Measurements from ENCODE around the gene ZNF837. TPM values are rescaled to one million over a fixed set of nuclear protein-coding genes. Genes with fewer than 3 reads are reported as not detected.

Gene ZNF837
- total RNA-seq, 1 experiment from 2014 or later: 5.0 TPM

DNA sequence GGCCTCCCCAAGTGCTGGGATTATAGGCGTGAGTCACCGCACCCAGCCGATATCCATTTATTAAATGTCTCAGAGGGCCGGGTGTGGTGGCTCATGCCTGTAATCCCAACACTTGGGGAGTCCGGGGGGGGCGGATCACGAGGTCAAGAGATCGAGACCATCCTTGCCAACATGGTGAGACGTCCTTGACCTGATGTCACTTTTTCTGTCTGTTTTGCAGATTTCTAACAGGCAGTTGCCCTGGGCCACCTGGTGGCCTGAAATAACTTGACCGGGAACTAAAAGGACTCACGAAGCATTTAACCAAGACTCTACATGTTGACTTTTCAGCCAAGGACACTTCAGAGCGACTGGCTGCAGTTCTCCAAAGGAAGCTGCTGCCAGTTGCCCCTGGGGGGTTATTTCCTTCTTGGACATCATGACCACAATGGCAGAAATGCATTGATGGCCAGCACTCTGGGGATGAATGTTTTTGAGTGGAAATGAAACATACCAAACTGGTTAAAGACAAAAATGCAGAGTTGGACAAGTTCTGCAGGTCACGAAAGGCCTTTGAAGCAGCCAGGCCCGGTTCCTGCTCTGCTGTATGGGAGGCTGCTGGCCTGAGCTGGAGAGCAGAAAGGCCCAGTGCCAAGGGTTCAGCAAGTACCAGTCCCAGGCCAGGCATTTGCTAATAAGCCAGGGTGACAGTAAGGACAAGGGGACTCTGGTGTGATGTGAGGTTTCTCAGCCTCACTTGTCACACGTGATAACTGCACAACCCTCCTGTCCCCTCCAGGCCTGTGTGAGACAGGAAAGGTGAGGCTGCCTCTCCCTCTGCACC is 8.3 kb downstream of the ZNF837 start:
- DNase-seq (ENCODE audit: low read depth): no peak

DNA sequence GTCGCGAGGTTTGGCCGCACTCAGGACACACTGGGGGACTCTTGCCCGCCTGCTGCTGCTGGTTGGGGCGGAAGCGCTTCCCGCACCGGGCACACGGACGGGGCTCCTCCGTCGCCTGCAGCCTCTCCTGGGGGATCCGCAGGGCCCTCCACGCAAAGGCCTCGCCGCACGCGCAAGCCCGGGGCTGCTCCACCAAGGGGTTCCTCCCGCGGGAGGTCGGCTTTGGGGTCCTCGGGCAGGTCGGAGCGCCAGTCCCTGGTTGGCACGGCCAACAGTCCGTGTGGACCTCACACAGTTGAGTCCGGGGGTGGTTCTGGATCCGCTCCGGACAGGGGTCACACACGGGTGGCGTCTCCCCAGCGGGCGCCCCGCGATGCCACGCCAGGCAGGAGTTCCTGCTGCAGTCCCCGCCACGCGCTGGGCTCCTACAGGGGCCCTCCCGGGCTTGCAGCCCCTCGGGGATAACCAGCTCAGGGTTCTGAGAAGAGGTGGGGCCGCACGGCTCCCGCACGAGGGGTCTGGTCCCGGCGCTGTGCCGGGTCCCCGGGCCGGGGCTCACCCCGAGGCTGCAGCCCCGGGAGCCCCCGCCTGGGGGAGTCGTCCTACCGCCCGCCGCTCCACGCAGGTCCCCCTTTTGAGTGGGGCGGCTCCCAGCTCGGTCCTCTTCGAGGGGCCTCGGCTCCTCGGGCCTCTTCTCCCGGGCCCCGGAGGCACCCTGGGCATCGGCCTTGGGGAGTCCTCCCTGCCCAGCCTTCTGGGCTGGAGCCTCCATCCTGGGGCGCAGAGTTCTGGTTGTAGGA is 12.1 kb downstream of the ZNF837 start:
- no peak for DNase-seq (ENCODE audit: low read depth)

- DNase-seq (ENCODE audit: low read depth): no peak
Observed at GRCh38 chr19:58367698-58368454, 13.0 kb downstream of the ZNF837 start.

DNA sequence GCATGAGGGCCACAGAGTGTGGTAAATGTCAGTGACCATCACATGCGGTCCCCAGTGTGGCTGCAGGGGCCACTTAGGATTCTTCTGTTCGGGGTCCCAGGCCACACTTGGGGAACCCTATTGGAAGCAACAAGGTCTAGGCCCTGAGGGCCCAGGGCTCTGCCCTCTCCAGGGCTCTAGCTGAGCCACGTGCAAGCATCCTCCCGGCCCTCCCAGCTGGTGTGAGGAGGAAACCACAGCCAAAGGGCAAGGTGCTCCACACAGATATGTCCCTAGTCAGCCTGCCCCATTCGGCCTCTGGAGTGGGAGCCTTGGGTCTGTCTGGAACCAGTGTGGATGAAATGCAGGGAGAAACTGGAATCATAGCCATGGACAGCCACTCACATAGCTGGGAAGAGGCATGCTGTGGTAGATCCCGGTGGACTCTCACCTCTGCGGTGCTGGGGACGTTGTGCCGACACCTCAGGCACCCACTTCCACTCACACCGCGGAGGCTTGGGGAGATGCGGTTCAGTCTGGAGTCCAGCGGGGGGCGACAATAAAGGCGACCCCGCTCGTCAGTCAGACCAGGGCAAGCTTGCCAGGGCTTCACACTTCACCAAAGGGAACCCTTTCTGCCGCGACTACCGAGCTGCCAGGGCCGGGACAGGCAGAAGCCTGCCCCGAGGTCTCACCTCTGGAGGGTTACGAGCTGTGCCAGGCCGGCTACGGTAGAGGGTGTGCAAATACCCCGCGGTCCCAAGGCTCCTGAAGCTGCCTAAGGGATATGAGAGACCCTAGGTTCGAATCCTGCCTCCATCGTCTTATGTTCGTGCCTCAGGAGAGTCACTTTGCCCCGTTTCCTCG is 14.0 kb downstream of the ZNF837 start:
- DNase-seq (ENCODE audit: low read depth): no peak

- DNase-seq (ENCODE audit: low read depth): no peak
Observed at GRCh38 chr19:58364146-58364545, 16.7 kb downstream of the ZNF837 start.

DNA sequence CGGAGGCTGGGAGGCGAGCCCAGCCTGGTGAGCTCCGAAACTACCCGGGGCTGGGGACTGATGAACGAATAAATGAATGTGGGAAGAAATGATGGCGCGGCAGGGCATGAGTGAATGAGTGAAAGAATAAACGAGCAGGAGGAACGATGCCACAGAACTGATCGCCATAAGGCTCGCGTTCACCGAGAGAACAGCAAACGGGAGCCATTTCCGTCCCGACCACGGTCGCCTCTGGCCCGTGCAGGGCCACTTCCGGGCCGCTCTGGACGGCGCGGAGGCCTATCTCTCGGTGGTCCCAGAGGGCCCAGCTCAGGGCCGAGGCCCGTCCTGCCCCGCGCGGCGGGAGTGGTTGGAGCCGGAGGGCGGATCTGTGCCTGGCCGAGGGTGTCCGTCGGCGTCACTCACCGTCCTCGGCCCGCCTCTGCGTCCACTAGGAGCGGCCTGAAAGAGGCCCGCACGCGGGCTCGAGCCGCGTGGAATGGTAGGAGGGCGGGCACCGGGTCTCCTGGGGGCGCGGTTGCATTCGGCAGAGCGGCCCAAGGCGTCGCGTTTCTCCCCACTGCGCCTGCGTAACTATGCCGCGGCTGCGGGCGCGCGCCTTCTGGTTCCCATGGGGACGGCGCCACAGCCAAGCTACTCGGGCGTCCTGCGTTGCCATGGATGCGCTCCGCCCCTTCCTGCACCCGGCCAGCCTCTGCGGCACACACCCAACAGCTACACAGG is 18.4 kb downstream of the ZNF837 start, which contains the start of gene ZNF497:
Gene ZNF497 (minus strand): TSS at position 480 of the 723 bp plus-strand sequence. CDS start 5,116 bp downstream, outside the sequence.
- DNase-seq (ENCODE audit: low read depth): peak; percentile 99

GRCh38 chr19:58361900-58362271 is 18.9 kb downstream of the ZNF837 start:
- DNase-seq (ENCODE audit: low read depth): peak; percentile 67

DNA sequence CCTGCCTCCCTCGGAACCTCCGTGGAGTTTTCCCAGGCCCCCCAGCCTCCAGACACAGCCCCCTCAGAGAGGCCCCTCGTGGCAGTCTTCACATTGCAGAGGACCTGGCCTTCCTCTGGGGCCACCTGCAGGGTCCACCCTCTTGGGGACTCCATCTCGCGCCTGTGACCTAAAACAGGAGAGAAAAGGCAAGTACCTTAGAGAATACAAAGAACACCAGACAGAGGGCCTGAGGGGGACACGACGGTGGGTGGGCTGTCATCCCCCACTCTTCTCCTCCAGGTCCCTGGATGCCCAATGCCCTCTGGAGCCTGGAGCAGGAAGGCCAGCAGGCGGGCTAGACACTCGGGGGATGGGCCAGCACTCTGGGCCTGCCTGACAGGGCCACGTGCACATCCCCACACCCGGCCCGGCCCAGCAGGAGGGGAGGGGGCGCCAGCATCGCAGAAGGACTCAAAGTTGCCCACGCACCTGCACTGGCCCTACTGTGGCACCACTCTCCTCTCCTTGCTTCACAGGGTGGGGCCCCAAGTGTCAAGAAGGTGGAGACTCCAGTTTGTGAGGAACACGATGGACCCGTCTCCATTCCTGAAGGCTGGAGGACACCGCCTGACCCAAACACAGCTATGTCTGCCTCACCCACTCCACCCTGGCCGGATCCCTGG is 23.2 kb downstream of the ZNF837 start:
- no peak for DNase-seq (ENCODE audit: low read depth)

DNA sequence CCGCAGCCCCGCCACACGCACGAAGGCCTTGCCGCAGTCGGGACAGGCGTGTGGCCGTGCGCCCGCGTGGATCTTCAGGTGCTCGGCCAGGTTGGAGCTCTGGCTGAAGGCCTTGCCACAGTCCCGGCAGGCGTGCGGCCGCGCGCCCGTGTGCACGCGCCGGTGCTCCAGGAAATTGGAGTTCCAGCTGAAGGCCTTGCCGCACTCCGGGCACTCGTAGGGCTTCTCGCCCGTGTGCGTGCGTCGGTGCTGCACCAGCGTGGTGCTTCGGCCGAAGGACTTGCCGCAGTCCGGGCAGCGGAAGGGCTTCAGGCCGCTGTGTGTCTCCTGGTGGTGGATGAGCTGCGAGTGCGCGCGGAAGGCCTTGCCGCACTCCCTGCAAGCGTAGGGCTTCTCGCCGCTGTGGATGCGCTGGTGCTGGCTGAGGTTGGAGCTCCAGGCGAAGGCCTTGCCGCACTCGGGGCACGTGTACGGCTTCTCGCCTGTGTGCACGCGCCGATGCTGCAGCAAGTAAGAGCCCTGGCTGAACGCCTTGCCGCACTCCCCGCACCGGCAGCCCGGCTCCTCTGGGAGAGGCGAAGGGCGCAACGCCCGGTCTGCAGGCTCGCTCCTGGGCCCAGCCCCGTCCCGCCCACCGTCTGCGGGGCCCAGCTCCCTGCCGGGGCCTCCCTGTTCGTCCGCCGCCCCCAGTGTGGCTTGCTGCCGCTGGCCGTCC is 23.9 kb downstream of the ZNF837 start:
- DNase-seq (ENCODE audit: low read depth): no peak

DNA sequence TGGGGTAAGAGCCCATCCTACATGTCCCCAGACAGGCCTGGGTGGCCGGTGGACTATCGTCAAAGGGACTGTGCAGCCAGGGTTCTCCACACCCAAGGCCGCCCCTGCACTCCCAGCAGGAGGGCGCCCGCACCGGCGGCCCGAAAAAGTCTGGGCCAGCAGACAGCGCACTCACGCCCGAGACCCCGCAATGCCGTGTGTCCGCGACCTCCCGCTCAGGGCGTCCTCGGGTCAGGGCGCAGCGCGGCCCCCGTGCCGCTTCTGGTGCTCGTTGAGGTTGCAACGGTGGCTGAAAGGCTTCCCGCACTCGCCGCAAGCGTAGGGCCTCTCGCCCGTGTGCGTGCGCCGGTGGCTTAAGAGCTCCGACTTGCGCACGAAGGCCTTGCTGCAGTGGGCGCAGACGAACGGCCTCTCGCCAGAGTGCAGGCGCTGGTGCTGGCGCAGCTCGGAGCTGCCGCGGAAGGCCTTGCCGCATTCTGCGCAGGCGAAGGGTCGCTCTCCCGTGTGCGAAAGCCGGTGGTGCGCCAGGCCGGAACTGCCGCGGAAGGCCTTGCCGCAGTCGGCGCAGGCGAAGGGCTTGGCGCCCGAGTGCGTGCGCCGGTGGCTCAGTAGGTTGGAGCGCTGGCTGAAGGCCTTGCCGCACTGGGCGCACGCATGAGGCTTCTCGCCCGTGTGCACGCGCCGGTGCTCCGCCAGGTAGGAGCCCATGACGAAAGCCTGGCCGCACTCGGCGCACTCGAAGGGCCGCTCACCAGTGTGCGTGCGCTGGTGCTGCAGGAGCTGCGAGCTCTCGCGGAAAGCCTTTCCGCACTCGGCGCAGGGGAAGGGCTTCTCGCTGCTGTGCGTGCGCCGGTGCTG is 24.7 kb downstream of the ZNF837 start:
- no peak for DNase-seq (ENCODE audit: low read depth)

DNA sequence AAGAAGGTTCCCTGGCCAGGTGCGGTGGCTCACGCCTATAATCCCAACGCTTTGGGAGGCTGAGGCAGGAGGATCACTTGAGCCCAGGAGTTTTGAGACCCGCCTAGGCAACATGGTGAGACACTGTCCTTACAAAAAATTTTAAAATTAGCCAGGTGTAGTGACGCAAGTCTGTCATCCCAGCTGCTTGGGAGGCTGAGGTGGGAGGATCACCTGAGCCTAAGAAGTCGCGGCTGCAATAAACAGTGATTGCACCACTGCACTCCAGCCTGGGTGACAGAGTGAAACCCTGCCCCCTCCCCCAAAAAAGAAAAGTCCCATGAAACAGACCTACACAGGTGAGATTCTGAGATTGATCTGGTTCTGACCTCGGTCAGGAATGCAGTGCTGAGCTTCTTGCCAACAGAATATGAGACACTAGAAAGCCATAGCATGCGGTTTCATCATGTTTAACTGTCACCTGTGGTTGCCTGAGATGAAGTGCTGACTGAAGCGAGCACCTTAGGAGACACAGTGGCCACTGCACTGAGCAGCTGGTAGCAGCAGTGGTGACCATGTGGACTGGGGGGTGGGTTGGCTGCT is 25.5 kb downstream of the ZNF837 start:
- DNase-seq (ENCODE audit: low read depth): no peak

GRCh38 chr19:58354478-58355030 is 26.3 kb downstream of the ZNF837 start:
- no peak for DNase-seq (ENCODE audit: low read depth)

- no peak for DNase-seq (ENCODE audit: low read depth)
Observed at GRCh38 chr19:58353717-58354477, 26.9 kb downstream of the ZNF837 start.

DNA sequence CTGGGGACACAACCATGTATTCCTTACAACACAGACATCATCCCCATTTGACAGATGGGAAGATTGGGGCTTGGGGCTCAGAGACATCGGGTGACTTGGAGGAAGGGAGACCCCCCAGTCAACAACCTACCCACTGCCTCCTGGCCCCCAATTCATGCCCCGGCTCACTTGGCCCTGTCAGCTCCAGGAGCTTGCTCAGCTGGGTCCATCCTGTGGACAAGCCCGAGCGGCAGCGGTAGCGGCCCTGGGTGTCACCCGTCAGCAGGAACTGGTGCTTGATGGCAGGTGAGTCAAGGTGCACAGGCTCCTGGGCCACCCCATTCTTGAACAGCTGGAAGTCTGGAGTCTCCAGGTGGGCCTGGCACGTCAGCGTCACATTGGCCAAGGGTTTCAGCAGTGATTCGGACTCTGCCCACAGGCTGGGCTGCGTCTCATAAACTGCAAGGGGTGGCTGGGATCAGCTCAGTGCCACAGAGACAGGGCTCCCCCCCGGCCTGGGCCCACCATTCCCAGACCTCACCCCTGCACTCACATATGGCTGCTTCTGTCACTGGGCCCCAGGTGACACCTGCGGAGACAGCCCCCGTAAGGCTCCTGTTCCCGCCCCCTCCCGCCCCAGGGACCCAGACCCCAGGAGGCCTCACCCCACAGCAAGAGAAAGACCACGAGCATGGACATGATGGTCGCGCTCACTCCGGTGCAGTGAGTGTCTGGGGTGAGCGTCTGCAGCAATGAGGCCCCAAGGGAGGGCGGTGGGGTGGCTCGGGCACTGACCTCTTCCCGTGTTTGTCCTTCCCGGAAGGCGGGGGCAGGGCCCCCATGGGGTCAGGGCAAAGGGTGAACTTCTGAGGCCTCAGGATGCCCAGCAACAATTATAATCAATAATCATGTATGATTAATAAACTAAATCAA is 27.8 kb downstream of the ZNF837 start, which contains the start of gene A1BG:
Gene A1BG (minus strand): TSS at position 733 of the 912 bp plus-strand sequence. CDS start 55 bp downstream, at position 678.
- DNase-seq (ENCODE audit: low read depth): no peak

DNA sequence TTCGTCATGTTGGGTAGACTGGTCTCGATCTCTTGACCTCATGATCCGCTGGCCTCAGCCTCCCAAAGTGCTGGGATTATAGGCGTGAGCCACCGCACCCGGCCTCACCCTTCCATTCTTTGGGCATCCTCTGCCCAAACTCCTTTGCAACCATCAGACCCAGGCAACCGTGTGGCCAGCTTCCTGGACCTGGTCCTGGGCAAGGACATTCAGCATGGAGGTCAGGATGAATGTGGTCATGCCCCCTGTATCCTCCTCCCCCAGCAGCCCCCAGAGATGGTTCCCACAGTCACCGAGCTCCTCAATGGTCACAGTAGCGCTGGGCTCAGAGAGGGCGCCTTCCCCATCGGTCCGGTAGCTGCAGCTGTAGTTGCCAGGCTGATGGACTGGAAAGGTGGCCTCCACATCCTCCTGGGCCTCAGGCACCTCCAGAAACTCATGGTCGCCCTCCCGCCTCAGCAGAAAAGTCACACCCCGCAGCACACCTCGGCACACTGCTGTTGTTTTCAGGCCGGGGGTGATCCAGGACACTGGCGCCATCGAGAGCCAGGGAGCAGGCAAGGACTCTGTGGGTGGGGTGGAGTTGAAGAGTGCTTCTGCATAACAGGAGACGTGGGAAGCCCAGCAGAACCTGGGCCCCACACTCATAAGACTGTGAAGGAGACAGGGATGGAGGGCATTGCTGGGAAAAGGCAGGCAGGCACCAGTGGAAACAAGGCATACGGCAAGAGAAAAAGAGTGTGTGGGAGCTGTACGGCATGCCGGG is 28.7 kb downstream of the ZNF837 start:
- no peak for DNase-seq (ENCODE audit: low read depth)

All from Daoy (cell line).